PC-3 (cell line): Measurements from ENCODE around the gene DIP2A. TPM values are rescaled to one million over a fixed set of nuclear protein-coding genes. Genes with fewer than 3 reads are reported as not detected.

Experiments
- ATAC-seq: fragments of 200-7000 bp; cut with Tn5 transposase; 2 replicates; pipeline ENCODE4 v1.9.1; 2020; ENCODE audit warnings: mild to moderate bottlenecking, moderate library complexity
- BruUV-seq: library from RNA; stranded (reverse); fragments of 400-500 nt; replicated peaks from 2 replicates; lab custom pipeline; 2021; lab: Mats Ljungman, UMichigan
- CTCF ChIA-PET: fragments of 300-600 bp; sonication (Branson Sonifier 250); formaldehyde crosslinking; loops from one replicate; lab custom pipeline; 2022; ENCODE audit warnings: antibody characterized with exemption; lab: Charles Lee
- POLR2A ChIA-PET: fragments of 300-600 bp; sonication (Branson Sonifier 250); formaldehyde crosslinking; loops from one replicate; lab custom pipeline; 2022; ENCODE audit warnings: antibody characterized with exemption; ENCODE audit not compliant: unreplicated experiment; lab: Charles Lee
- DNase-seq: peaks from one replicate; pipeline ENCODE4 v3.0.0-alpha.2; 2015
- H2AFZ ChIP-seq: fragments of 300-600 bp; sonication (generic); 2 replicates; pipeline ENCODE4 v1.6.0; 2016; ENCODE audit warnings: antibody characterized with exemption, low read length
- H3F3A ChIP-seq: fragments of 300-600 bp; sonication (generic); one replicate; pipeline ENCODE4 v1.6.0; 2017; ENCODE audit warnings: antibody characterized with exemption, low read length, control low read depth, mild to moderate bottlenecking; ENCODE audit not compliant: unreplicated experiment
- H3K27ac ChIP-seq: fragments of 300-600 bp; sonication (generic); 2 replicates; pipeline ENCODE4 v1.5.1; 2016; ENCODE audit warnings: mild to moderate bottlenecking, low read length
- H3K27me3 ChIP-seq: fragments of 300-600 bp; sonication (generic); 2 replicates; pipeline ENCODE4 v1.6.1; 2016; ENCODE audit warnings: low read length, mixed read lengths
- H3K36me3 ChIP-seq: fragments of 300-600 bp; sonication (generic); 2 replicates; pipeline ENCODE4 v1.6.1; 2016; ENCODE audit warnings: low read depth, mixed run types, low read length, mixed read lengths
- H3K4me1 ChIP-seq: fragments of 300-600 bp; sonication (generic); 2 replicates; pipeline ENCODE4 v1.5.1; 2016; ENCODE audit warnings: low read length; ENCODE audit not compliant: insufficient read depth
- H3K4me2 ChIP-seq: fragments of 300-600 bp; sonication (generic); 2 replicates; pipeline ENCODE4 v1.6.0; 2016; ENCODE audit warnings: low read length
- H3K4me3 ChIP-seq: fragments of 300-600 bp; sonication (generic); 2 replicates; pipeline ENCODE4 v1.5.1; 2016; ENCODE audit warnings: mild to moderate bottlenecking, low read length, mixed read lengths
- H3K79me2 ChIP-seq: fragments of 300-600 bp; sonication (generic); 2 replicates; pipeline ENCODE4 v1.6.1; 2017; ENCODE audit warnings: low read length, mixed read lengths
- H3K9ac ChIP-seq: fragments of 300-600 bp; sonication (generic); 2 replicates; pipeline ENCODE4 v1.6.0; 2016; ENCODE audit warnings: mild to moderate bottlenecking, low read length
- H3K9me2 ChIP-seq: fragments of 300-600 bp; sonication (generic); replicated peaks from 2 replicates; pipeline ENCODE4 v1.6.1; 2016; ENCODE audit warnings: mixed run types, low read length, mixed read lengths
- H3K9me3 ChIP-seq: fragments of 300-600 bp; sonication (generic); 2 replicates; pipeline ENCODE4 v1.6.1; 2016; ENCODE audit warnings: low read length, mixed read lengths
- H4K20me1 ChIP-seq: fragments of 300-600 bp; sonication (generic); 2 replicates; pipeline ENCODE4 v1.6.1; 2016; ENCODE audit warnings: low read length, mixed read lengths
- EZH2 ChIP-seq: fragments of 300-600 bp; sonication (generic); IDR thresholded peaks from one replicate; pipeline ENCODE4 v1.6.1; 2017; ENCODE audit warnings: antibody characterized with exemption, mild to moderate bottlenecking, low read length; ENCODE audit not compliant: unreplicated experiment
- EZH2phosphoT487 ChIP-seq: fragments of 300-600 bp; sonication (generic); IDR thresholded peaks from 2 replicates; pipeline ENCODE4 v1.6.1; 2018; ENCODE audit warnings: mild to moderate bottlenecking, antibody characterized with exemption, low read length, borderline replicate concordance
- intact Hi-C: fragments of 100-400 bp; cut with micrococcal nuclease; formaldehyde crosslinking; loops from 2 replicates; pipeline ENCODE4 v1.9.0; 2023
- total RNA-seq: library from RNA; depleted of rRNA; stranded (reverse); fragments of >200 nt; gene quantifications from 2 replicates; pipeline ENCODE4 v1.2.3, GENCODE V29; 2014
- TF ChIP-seq, protein P1 (sequence below): fragments of 300-600 bp; sonication (generic); conservative IDR thresholded peaks from 2 replicates; pipeline ENCODE4 v1.5.1; 2017; ENCODE audit warnings: antibody characterized with exemption, low read depth, mild to moderate bottlenecking, low read length

DIP2A gene
- total RNA-seq, 1 experiment from 2014 or later = 23.7 TPM

DNA sequence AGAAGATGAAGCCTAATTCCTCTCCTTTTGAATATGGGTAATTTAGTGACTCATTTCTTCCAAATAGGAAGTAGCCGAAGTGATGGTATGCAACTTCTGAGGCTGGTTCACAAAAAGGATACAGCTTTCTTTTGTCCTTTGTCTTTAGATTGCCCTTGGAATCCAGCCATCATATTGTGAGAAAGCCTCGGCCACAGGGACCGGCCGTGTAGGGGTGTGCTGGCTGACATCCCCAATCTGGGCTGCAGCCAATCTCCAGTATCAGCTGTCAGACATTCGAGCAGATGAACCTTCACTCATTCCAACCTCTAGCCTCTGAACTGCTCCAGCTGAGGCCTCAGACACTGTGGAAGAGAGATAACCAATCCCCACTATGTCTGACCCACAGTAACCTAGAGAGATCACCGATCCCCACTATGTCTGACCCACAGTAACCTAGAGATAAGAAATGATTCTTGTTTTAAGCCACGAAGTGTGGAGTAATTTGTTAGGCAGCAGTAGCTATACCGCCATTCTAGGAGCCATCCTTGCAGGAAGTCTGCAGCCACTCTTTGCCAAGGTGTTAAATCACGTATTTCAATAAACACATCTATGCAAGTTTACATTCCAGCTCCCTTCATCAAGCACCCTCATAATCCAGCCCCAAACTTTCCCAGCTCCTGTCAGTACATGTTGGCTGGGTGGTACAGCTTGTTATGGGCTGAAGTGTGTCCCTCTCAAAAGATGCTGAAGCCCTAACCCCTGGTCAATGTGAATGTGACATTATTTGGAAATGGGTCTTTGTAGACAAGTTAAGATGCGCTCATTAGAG, 2.9 kb upstream of the DIP2A start:
- DNase-seq (peak; percentile 64), ATAC-seq (no peak)
- ChIA-PET POLR2A (no interaction called here), CTCF (interaction anchor here (0.6 kb wide), 1 partner anchor 191 kb away, joined by 3 read pairs; no protein-coding TSS in a partner anchor)
- H3K79me2 ChIP-seq = peaks cover 87% of the 10 kb centered on the region
- H3K4me2 ChIP-seq = peak overlapping the region; percentile 91
- no peaks in the 10 kb centered on the region for H3K9me3 ChIP-seq
- H3K4me1 ChIP-seq = peaks cover 28% of the 10 kb centered on the region
- no TSS peak for BruUV-seq
- no peak for TF ChIP-seq EZH2
- TF ChIP-seq, protein P1, sequence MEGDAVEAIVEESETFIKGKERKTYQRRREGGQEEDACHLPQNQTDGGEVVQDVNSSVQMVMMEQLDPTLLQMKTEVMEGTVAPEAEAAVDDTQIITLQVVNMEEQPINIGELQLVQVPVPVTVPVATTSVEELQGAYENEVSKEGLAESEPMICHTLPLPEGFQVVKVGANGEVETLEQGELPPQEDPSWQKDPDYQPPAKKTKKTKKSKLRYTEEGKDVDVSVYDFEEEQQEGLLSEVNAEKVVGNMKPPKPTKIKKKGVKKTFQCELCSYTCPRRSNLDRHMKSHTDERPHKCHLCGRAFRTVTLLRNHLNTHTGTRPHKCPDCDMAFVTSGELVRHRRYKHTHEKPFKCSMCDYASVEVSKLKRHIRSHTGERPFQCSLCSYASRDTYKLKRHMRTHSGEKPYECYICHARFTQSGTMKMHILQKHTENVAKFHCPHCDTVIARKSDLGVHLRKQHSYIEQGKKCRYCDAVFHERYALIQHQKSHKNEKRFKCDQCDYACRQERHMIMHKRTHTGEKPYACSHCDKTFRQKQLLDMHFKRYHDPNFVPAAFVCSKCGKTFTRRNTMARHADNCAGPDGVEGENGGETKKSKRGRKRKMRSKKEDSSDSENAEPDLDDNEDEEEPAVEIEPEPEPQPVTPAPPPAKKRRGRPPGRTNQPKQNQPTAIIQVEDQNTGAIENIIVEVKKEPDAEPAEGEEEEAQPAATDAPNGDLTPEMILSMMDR = no peak
- intact Hi-C loops = no loop called here
- no peaks in the 10 kb centered on the region for H3K9me2 ChIP-seq
- no peaks in the 10 kb centered on the region for H4K20me1 ChIP-seq
- H3K36me3 ChIP-seq = peaks cover 10% of the 10 kb centered on the region; the same call in 1 of the 2 replicates
- no peak overlapping the region for H3K9ac ChIP-seq
- no peak overlapping the region for H3K27ac ChIP-seq
- no peaks in the 10 kb centered on the region for H3F3A ChIP-seq
- no peak overlapping the region for H2AFZ ChIP-seq
- no peak overlapping the region for H3K4me3 ChIP-seq
- H3K27me3 ChIP-seq = no peaks in the 10 kb centered on the region

GRCh38 chr21:46456750-46457149, 1.9 kb upstream of the DIP2A start:
- DNase-seq (no peak), ATAC-seq (no peak)
- no peak overlapping the region for H2AFZ ChIP-seq
- H3K79me2 ChIP-seq = peaks cover 88% of the 10 kb centered on the region
- no peak for TF ChIP-seq EZH2phosphoT487
- TF ChIP-seq EZH2 = no peak
- TF ChIP-seq, protein P1 = no peak
- ChIA-PET CTCF (no interaction called here), POLR2A (no interaction called here)
- H3K9ac ChIP-seq = no peak overlapping the region
- intact Hi-C loops = no loop called here
- no peaks in the 10 kb centered on the region for H3F3A ChIP-seq
- BruUV-seq = no TSS peak
- no peaks in the 10 kb centered on the region for H3K9me2 ChIP-seq
- no peaks in the 10 kb centered on the region for H3K9me3 ChIP-seq
- H3K36me3 ChIP-seq = peaks cover 10% of the 10 kb centered on the region; the same call in 1 of the 2 replicates
- 0 out of 2 replicates have a peak overlapping the region, but pooled peaks have one; percentile 69 for H3K4me3 ChIP-seq
- no peaks in the 10 kb centered on the region for H3K27me3 ChIP-seq
- no peak overlapping the region for H3K27ac ChIP-seq
- peaks cover 28% of the 10 kb centered on the region for H3K4me1 ChIP-seq
- peak overlapping the region; percentile 91 for H3K4me2 ChIP-seq
- H4K20me1 ChIP-seq = no peaks in the 10 kb centered on the region
